GM12878 (cell line): ENCODE data around the gene FAAP100.

Experiments
- BHLHE40 ChIP-seq, 2 experiments: fragments of 450-650 bp in 1 of 2; IDR thresholded peaks; 2 replicates each; pipeline ENCODE4 v1.6.1; 2011 to 2017; ENCODE audit warnings: low read depth in 2 of 2, borderline replicate concordance in 1 of 2, improper control_type of control experiment in 1 of 2, low read length in 1 of 2, mild to moderate bottlenecking in 1 of 2
- CEBPB ChIP-seq, 2 experiments: fragments of 150-350 bp in 1 of 2; IDR thresholded peaks; 2 replicates each; pipeline ENCODE4 v1.6.1; 2012 to 2014; ENCODE audit warnings: low read depth in 2 of 2, low read length in 2 of 2, borderline replicate concordance in 1 of 2, inconsistent platforms in 1 of 2
- CHD4 ChIP-seq: fragments of 200-600 bp; sonication (generic); IDR thresholded peaks from 2 replicates; pipeline ENCODE4 v1.6.1; 2016; ENCODE audit warnings: mild to moderate bottlenecking
- CTCF ChIP-seq, 3 experiments: IDR thresholded peaks in 2 of 3; conservative IDR thresholded peaks in 1 of 3; 2 replicates each; pipeline ENCODE4 v1.5.1; 2011; ENCODE audit warnings: low read depth in 3 of 3, low read length in 3 of 3, mild to moderate bottlenecking in 3 of 3, control low read depth in 2 of 3, moderate library complexity in 2 of 3, inconsistent platforms in 1 of 3, mixed read lengths in 1 of 3; ENCODE audit not compliant: control insufficient read depth in 2 of 3, insufficient read depth in 1 of 3; ENCODE audit errors: extremely low read depth in 1 of 3
- EP300 ChIP-seq, 2 experiments: fragments of 150-350 bp in 1 of 2; IDR thresholded peaks; 2 replicates each; pipeline ENCODE4 v1.6.1; 2011 to 2012; ENCODE audit warnings: low read depth in 2 of 2, low read length in 2 of 2, borderline replicate concordance in 1 of 2, improper control_type of control experiment in 1 of 2, inconsistent platforms in 1 of 2; ENCODE audit not compliant: control insufficient read depth in 1 of 2
- MXI1 ChIP-seq: fragments of 150-350 bp; IDR thresholded peaks from 2 replicates; pipeline ENCODE4 v1.6.1; 2011; ENCODE audit warnings: low read depth, mild to moderate bottlenecking, inconsistent platforms, low read length, improper control_type of control experiment
- SUZ12 ChIP-seq: fragments of 200-600 bp; sonication (generic); IDR thresholded peaks from one replicate; pipeline ENCODE4 v1.6.1; 2018; ENCODE audit warnings: antibody characterized with exemption, mild to moderate bottlenecking; ENCODE audit not compliant: unreplicated experiment
- TAF1 ChIP-seq: IDR thresholded peaks from 2 replicates; pipeline ENCODE4 v1.6.1; 2011; ENCODE audit warnings: mild to moderate bottlenecking, low read depth, low read length, borderline replicate concordance
- TCF3 ChIP-seq: IDR thresholded peaks from 2 replicates; pipeline ENCODE4 v1.6.1; 2012; ENCODE audit warnings: low read depth, mild to moderate bottlenecking, low read length, borderline replicate concordance; ENCODE audit not compliant: insufficient read depth
- USF1 ChIP-seq: IDR thresholded peaks from 2 replicates; pipeline ENCODE4 v1.6.1; 2011; ENCODE audit warnings: borderline replicate concordance, low read depth, mild to moderate bottlenecking, moderate library complexity, mixed read lengths, low read length; ENCODE audit not compliant: insufficient read depth; ENCODE audit errors: extremely low read length
- TF ChIP-seq, protein P1 (sequence below): IDR thresholded peaks from 2 replicates; pipeline ENCODE4 v1.6.1; 2011; ENCODE audit warnings: low read depth, low read length, improper control_type of control experiment, borderline replicate concordance

- TF ChIP-seq TAF1 (no peak), BHLHE40 (IDR thresholded peaks at IDR 0.05; ENCODE audit: borderline replicate concordance in 1 of 2, low read depth in 2 of 2, low read length in 1 of 2) (no peak), SUZ12 (no peak), CHD4 (no peak), USF1 (no peak), CTCF (IDR thresholded peaks at IDR 0.05 in 2 of 3, conservative IDR thresholded peaks at IDR 0.05 in 1 of 3; ENCODE audit: control insufficient read depth in 2 of 3, extremely low read depth in 1 of 3, insufficient read depth in 1 of 3, low read depth in 3 of 3, low read length in 3 of 3) (no peak), EP300 (IDR thresholded peaks at IDR 0.05; ENCODE audit: borderline replicate concordance in 1 of 2, control insufficient read depth in 1 of 2, low read depth in 2 of 2, low read length in 2 of 2) (no peak), CEBPB (IDR thresholded peaks at IDR 0.05; ENCODE audit: borderline replicate concordance in 1 of 2, low read depth in 2 of 2, low read length in 2 of 2) (no peak), TCF3 (no peak), MXI1 (no peak)
- TF ChIP-seq, protein P1, sequence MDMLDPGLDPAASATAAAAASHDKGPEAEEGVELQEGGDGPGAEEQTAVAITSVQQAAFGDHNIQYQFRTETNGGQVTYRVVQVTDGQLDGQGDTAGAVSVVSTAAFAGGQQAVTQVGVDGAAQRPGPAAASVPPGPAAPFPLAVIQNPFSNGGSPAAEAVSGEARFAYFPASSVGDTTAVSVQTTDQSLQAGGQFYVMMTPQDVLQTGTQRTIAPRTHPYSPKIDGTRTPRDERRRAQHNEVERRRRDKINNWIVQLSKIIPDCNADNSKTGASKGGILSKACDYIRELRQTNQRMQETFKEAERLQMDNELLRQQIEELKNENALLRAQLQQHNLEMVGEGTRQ = no peak
Measured at GRCh38 chr17:81566461-81567126, 14.4 kb upstream of the FAAP100 start.
